Stimulated activated CD4-positive, alpha-beta T cell treated with anti-CD3 and anti-CD28 coated beads, Interleukin-4, amount 100 ng/mL, for 1 hour (primary cell): Measurements from ENCODE around the gene CIART.
A peak's percentile ranks its signal among the peaks of the same experiment; 100 is the strongest.
"Not testable (repeated sequence)": the region's sequence is repeated elsewhere in the genome, so short reads cannot be mapped to it uniquely, and the experiment has no call there.

Source experiments
- DNase-seq: peaks from one replicate; pipeline ENCODE4 v3.0.0-alpha.2; 2020

CIART gene

GRCh38 chr1:150311762-150312161 is 29.4 kb downstream of the CIART start:
- no peak for DNase-seq

- DNase-seq: not testable (repeated sequence)
These were observed 32.3 kb downstream of the CIART start for GRCh38 chr1:150314691-150315090.

- peak; percentile 6 for DNase-seq
These were observed 38.3 kb downstream of the CIART start for GRCh38 chr1:150320667-150320978.

GRCh38 chr1:150321826-150322166 is 39.4 kb downstream of the CIART start:
- DNase-seq: no peak

GRCh38 chr1:150322310-150322709 is 40.0 kb downstream of the CIART start:
- no peak for DNase-seq

GRCh38 chr1:150332651-150333290 is 50.4 kb downstream of the CIART start:
- no peak for DNase-seq
